Spleen (tissue), 7 donors: ENCODE measurements around the gene SPRED3.

ENCODE experiments used
- POLR2A ChIP-seq, 3 donors: fragments of 450-650 bp; IDR thresholded peaks; one replicate each; pipeline ENCODE4 v1.5.1; 2017; ENCODE audit warnings: antibody characterized with exemption in 3 of 3, mild to moderate bottlenecking in 1 of 3
- TF ChIP-seq, protein P1 (sequence below), 11 experiments: fragments of 200-600 bp in 7 of 11; fragments of 450-650 bp in 4 of 11; sonication (generic) in 4 of 11; IDR thresholded peaks in 8 of 11; conservative IDR thresholded peaks in 3 of 11; 1 replicate in 7 of 11; 2 replicates in 4 of 11; pipeline versions ENCODE4 v1.4.0 to v1.8.0; 2016 to 2021; ENCODE audit warnings: antibody characterized with exemption in 11 of 11, inconsistent platforms in 4 of 11, mild to moderate bottlenecking in 1 of 11
- donor health status: DM: no; HTN: no; CAD: no; lungs with moderate emphysema.
- donor health status: DM: no; HTN: no; CAD: no.
- donor health status: DM: no; HTN: no; CAD: no.

- TF ChIP-seq, protein P1, sequence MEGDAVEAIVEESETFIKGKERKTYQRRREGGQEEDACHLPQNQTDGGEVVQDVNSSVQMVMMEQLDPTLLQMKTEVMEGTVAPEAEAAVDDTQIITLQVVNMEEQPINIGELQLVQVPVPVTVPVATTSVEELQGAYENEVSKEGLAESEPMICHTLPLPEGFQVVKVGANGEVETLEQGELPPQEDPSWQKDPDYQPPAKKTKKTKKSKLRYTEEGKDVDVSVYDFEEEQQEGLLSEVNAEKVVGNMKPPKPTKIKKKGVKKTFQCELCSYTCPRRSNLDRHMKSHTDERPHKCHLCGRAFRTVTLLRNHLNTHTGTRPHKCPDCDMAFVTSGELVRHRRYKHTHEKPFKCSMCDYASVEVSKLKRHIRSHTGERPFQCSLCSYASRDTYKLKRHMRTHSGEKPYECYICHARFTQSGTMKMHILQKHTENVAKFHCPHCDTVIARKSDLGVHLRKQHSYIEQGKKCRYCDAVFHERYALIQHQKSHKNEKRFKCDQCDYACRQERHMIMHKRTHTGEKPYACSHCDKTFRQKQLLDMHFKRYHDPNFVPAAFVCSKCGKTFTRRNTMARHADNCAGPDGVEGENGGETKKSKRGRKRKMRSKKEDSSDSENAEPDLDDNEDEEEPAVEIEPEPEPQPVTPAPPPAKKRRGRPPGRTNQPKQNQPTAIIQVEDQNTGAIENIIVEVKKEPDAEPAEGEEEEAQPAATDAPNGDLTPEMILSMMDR (IDR thresholded peaks at IDR 0.05 in 8 of 11, conservative IDR thresholded peaks at IDR 0.05 in 3 of 11) = no peak
- TF ChIP-seq POLR2A (IDR thresholded peaks at IDR 0.05) = no peak
Observed at GRCh38 chr19:38394488-38394887, 6.0 kb downstream of the SPRED3 start.
